ENCODE results near the gene CACTIN. TPM values are rescaled to one million over a fixed set of nuclear protein-coding genes. Genes with fewer than 3 reads are reported as not detected.

The CACTIN gene
- total and polyA plus RNA-seq, 2 of the 8 experiments (the other 6 are each of a cell fraction or from before 2014, with no cell fraction given) = 25.8 to 29.9 TPM

- H4K91ac ChIP-seq (replicated peaks; ENCODE audit: insufficient read length, low read length) = no peak overlapping the region
- H4K20me1 ChIP-seq (replicated peaks in 1 of 2; ENCODE audit: control insufficient read depth in 1 of 2, insufficient read depth in 2 of 2, low read length in 2 of 2) = peaks cover 4 to 11% of the 10 kb centered on the region in 2 experiments
- H2AK5ac ChIP-seq (ENCODE audit: low read depth, low read length) = no peak overlapping the region
- H3K23ac ChIP-seq (ENCODE audit: insufficient read length) = no peak overlapping the region
- H2BK15ac ChIP-seq (ENCODE audit: low read length) = no peak overlapping the region
- DNase-seq (ENCODE audit: low read depth in 1 of 2, low spot score in 2 of 2) (no peak), FAIRE-seq (no peak)
- H3K18ac ChIP-seq (ENCODE audit: extremely low read depth, low read length) = no peak overlapping the region
- peaks cover 2 to 5% (median 3%) of the 10 kb centered on the region in 4 experiments; a peak in 4 of 8 replicates for H3K36me3 ChIP-seq (ENCODE audit: control insufficient read depth in 2 of 4, insufficient read depth in 4 of 4, low read length in 3 of 4)
- H2BK5ac ChIP-seq (ENCODE audit: low read depth, low read length) = no peak overlapping the region
- peaks cover 4% of the 10 kb centered on the region for H3K23me2 ChIP-seq (ENCODE audit: low read depth, low read length)
- no peak overlapping the region for H3K4me3 ChIP-seq (ENCODE audit: extremely low read depth in 1 of 4, insufficient read depth in 2 of 4, low read depth in 3 of 4, low read length in 4 of 4)
- H3K4ac ChIP-seq (replicated peaks; ENCODE audit: insufficient read length, low read depth, low read length) = no peak overlapping the region
- H4K5ac ChIP-seq (ENCODE audit: insufficient read length, low read depth, low read length) = no peak overlapping the region
- no peak overlapping the region for H3K4me2 ChIP-seq (ENCODE audit: insufficient read depth in 1 of 2, low read depth in 2 of 2, low read length in 2 of 2)
- no peak overlapping the region for H2BK12ac ChIP-seq (ENCODE audit: low read depth, low read length)
- CTCF ChIA-PET (ENCODE audit: partially characterized antibody) = interaction anchor here (1.1 to 2.5 kb wide), 4 partner anchors 9 to 97 kb away, joined by 3 to 13 read pairs (median 4); no protein-coding TSS in a partner anchor
- H2BK20ac ChIP-seq (ENCODE audit: low read length) = no peak overlapping the region
- H3K9me3 ChIP-seq (ENCODE audit: insufficient read depth in 2 of 2, low read depth in 1 of 2, low read length in 1 of 2) = no peaks in the 10 kb centered on the region
- WGBS, 2 experiments (ENCODE audit: extremely low coverage in 1 of 2, insufficient coverage in 1 of 2, insufficient read length in 1 of 2, insufficient replicate concordance in 2 of 2, low coverage in 1 of 2, low lambda C conversion rate in 2 of 2, missing lambda C conversion rate in 1 of 2) = 95% methylated on average over 32 of the region's 34 CpGs; no CpG with 5 or more reads in 1 of the 2 experiments
- H2AFZ ChIP-seq (ENCODE audit: low read length) = no peak overlapping the region
- no peak overlapping the region for H3K56ac ChIP-seq (replicated peaks; ENCODE audit: insufficient read length, low read depth, low read length)
- peaks cover 9 to 24% of the 10 kb centered on the region in 2 experiments for H3K79me2 ChIP-seq (ENCODE audit: control insufficient read depth in 1 of 2, insufficient read depth in 2 of 2, low read length in 2 of 2)
- H2BK120ac ChIP-seq (replicated peaks; ENCODE audit: low read depth, low read length) = no peak overlapping the region
- POLR2A ChIA-PET (ENCODE audit: partially characterized antibody) = no interaction called here
- no peak overlapping the region for H3K9ac ChIP-seq (replicated peaks in 1 of 4; ENCODE audit: extremely low read depth in 1 of 4, low read depth in 3 of 4, low read length in 3 of 4)
- no peak overlapping the region for H3K14ac ChIP-seq (ENCODE audit: insufficient read length)
- H3K4me1 ChIP-seq (replicated peaks in 1 of 4; ENCODE audit: control insufficient read depth in 3 of 4, insufficient read depth in 4 of 4, low read length in 3 of 4) = peaks cover 0 to 6% (median 2%) of the 10 kb centered on the region in 4 experiments; a peak in 4 of 7 replicates
- H3K27ac ChIP-seq (ENCODE audit: low read depth, low read length) = no peak overlapping the region
- H4K8ac ChIP-seq (ENCODE audit: extremely low read depth, insufficient read depth, low read length) = no peak overlapping the region; the same call in 1 of the 2 replicates
- no peaks in the 10 kb centered on the region for H3K27me3 ChIP-seq (replicated peaks in 1 of 4; ENCODE audit: control insufficient read depth in 3 of 4, extremely low read depth in 1 of 4, insufficient read depth in 3 of 4, low read length in 3 of 4)
- H3K79me1 ChIP-seq (ENCODE audit: low read depth, low read length) = peaks cover 12% of the 10 kb centered on the region
- TF ChIP-seq BACH1 (IDR thresholded peaks at IDR 0.05; ENCODE audit: low read length) (no peak), CHD2 (IDR thresholded peaks at IDR 0.05; ENCODE audit: low read length) (no peak), TCF12 (IDR thresholded peaks at IDR 0.05; ENCODE audit: low read depth, low read length) (no peak), RNF2 (IDR thresholded peaks at IDR 0.05; ENCODE audit: borderline replicate concordance, low read depth, low read length, missing control alignments, poor library complexity, severe bottlenecking) (no peak), RXRA (IDR thresholded peaks at IDR 0.05; ENCODE audit: insufficient read depth, low read depth, low read length) (no peak)
Observed at GRCh38 chr19:3623716-3624115, 2.9 kb downstream of the CACTIN start.
